BE2C (cell line): ENCODE measurements around the gene CDH15.

ENCODE experiments used
- DNase-seq: peaks from one replicate; pipeline ENCODE4 v3.0.0-alpha.2; 2020
- H3K27me3 ChIP-seq: fragments of 250-450 bp; sonication (Bioruptor Pico); 2 replicates; pipeline ENCODE4 v1.5.1; 2020; ENCODE audit warnings: mild to moderate bottlenecking
- H3K36me3 ChIP-seq: fragments of 250-450 bp; sonication (Bioruptor Pico); 2 replicates; pipeline ENCODE4 v1.5.1; 2020; ENCODE audit warnings: mild to moderate bottlenecking
- H3K4me1 ChIP-seq: fragments of 250-450 bp; sonication (Bioruptor Pico); 2 replicates; pipeline ENCODE4 v1.5.1; 2020
- H3K4me3 ChIP-seq: 2 replicates; pipeline ENCODE4 v1.5.1; 2011; ENCODE audit warnings: low read depth, low read length
- H3K9me3 ChIP-seq: fragments of 250-450 bp; sonication (Bioruptor Pico); 2 replicates; pipeline ENCODE4 v1.5.1; 2020
- CTCF ChIP-seq: IDR thresholded peaks from 2 replicates; pipeline ENCODE4 v1.5.1; 2012; ENCODE audit warnings: mild to moderate bottlenecking, low read depth, low read length

The CDH15 gene

GRCh38 chr16:89224665-89225064 lies 53.1 kb downstream of the CDH15 start:
- no peak for DNase-seq
- Histone ChIP-seq H3K27me3 (no peaks in the 10 kb centered on the region), H3K36me3 (peaks cover 47% of the 10 kb centered on the region), H3K9me3 (no peaks in the 10 kb centered on the region), H3K4me3 (no peak overlapping the region), H3K4me1 (no peaks in the 10 kb centered on the region)
- no peak for TF ChIP-seq CTCF

- H3K9me3 ChIP-seq: no peaks in the 10 kb centered on the region
- H3K36me3 ChIP-seq: peaks cover 51% of the 10 kb centered on the region
- TF ChIP-seq CTCF: no peak
- no peaks in the 10 kb centered on the region for H3K27me3 ChIP-seq
- no peak for DNase-seq
- H3K4me1 ChIP-seq: no peaks in the 10 kb centered on the region
- H3K4me3 ChIP-seq: no peak overlapping the region
Observed at GRCh38 chr16:89230255-89230654, 58.7 kb downstream of the CDH15 start.

- peaks cover 38% of the 10 kb centered on the region for H3K36me3 ChIP-seq
- H3K4me3 ChIP-seq: no peak overlapping the region
- no peak for TF ChIP-seq CTCF
- no peak for DNase-seq
- H3K27me3 ChIP-seq: no peaks in the 10 kb centered on the region
- no peaks in the 10 kb centered on the region for H3K9me3 ChIP-seq
- no peaks in the 10 kb centered on the region for H3K4me1 ChIP-seq
Observed at GRCh38 chr16:89232107-89232506, 60.6 kb downstream of the CDH15 start.

- no peak for TF ChIP-seq CTCF
- no peak overlapping the region for H3K4me3 ChIP-seq
- no peaks in the 10 kb centered on the region for H3K27me3 ChIP-seq
- H3K4me1 ChIP-seq: no peaks in the 10 kb centered on the region
- peaks cover 20% of the 10 kb centered on the region for H3K36me3 ChIP-seq
- H3K9me3 ChIP-seq: no peaks in the 10 kb centered on the region
- no peak for DNase-seq
Observed at GRCh38 chr16:89233678-89234490, 62.3 kb downstream of the CDH15 start.

GRCh38 chr16:89237733-89238132 lies 66.2 kb downstream of the CDH15 start:
- Histone ChIP-seq H3K4me1 (no peaks in the 10 kb centered on the region), H3K9me3 (no peaks in the 10 kb centered on the region), H3K4me3 (no peak overlapping the region), H3K36me3 (peaks cover 4% of the 10 kb centered on the region), H3K27me3 (no peaks in the 10 kb centered on the region)
- no peak for TF ChIP-seq CTCF
- no peak for DNase-seq
